HG03139 (cell line): ENCODE data around the gene PHF24.
"Not testable (repeated sequence)": the region's sequence is repeated elsewhere in the genome, so short reads cannot be mapped to it uniquely, and the experiment has no call there.

Experiments used
- ATAC-seq: cut with Tn5 transposase; IDR thresholded peaks from one replicate; pipeline ENCODE4 v1.9.1; 2021; ENCODE audit not compliant: unreplicated experiment

Gene PHF24

DNA sequence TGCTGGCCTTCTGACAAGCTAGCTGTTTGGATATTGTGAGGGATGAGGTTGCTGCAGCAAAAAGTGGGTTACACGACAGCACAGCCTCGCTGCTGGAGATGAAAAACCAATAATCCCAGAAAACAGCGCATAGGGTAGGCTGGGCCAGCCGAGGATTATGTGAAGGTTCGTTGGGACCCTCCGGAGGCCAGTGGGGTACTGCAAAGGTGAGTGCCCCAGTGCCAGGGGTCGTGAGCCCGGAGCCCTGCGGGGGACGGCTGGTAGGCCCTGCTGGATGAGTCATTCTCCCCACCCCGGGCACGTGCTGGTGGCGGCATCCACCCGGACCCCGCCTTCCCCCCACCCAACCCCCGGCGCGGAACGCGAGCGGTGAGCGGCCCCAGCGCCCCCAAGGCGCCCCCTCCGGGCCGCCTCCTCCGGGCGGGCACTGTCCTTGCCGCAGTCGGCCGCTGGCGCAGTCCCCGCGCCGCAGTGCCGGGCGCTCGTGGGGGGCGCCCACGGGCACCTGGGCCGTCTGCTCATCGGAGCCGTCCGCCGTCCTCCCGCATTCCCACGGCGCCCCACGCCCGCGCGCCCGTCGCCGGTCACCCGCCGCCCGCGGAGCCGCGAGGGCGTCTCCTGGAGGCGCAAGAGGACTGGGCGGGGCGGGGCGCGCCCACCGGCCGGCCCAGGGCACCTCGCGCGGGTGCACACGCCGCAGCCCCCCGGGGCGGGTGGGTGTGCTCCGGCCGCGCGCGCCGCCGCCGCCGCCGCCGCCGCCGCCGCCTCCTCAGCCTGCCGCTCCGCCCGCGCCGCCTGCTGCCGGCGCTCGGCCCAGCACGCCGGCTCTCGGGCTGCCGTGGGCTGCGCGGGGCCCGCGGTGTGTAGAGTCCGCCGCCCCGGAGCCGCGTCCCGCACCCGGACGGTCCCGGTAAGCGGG is at the start of gene PHF24:
PHF24 (plus strand) TSS at position 794 of the 919 bp plus-strand sequence. CDS start 13,014 bp downstream, outside the sequence.
- no peak for ATAC-seq

DNA sequence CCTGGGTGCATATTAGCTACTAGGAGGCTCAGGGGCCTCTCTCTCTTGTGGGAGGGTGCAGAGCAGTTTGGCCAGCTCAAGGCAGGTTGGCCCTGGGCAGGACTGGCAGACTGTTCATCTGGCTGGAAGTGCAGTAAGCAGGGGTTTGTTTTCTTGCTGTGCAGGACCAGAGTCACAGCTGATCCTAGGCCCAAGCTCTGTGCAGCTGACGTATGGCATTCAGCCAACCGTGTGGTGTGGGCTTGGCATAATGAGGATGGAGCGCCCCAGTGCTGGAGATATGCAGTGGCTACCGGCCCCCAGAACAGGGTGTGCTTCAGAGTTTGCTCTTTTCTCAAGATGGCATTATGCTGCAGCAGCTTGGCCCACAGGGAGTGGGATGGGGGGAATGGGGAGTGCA is 31.0 kb upstream of the PHF24 start:
- ATAC-seq = no peak

DNA sequence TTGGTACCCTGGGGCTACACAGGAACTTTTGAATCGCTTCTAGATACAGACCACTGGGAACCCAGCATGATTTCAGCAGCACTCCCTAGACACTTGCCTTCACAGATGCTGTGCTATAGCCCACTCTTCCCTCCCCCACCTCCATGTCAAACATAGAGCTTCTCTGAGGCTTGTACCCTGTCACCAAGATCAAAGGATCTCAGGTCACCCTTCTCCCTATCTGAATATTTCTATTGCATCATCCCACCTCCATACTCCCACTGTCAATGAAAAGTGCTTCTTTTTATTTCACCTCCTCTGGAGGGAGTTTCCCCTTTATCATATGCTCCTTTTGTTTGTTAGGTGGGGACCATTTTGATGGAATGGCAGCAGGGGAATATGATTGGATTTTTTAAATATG is 29.2 kb upstream of the PHF24 start:
- ATAC-seq = no peak

DNA sequence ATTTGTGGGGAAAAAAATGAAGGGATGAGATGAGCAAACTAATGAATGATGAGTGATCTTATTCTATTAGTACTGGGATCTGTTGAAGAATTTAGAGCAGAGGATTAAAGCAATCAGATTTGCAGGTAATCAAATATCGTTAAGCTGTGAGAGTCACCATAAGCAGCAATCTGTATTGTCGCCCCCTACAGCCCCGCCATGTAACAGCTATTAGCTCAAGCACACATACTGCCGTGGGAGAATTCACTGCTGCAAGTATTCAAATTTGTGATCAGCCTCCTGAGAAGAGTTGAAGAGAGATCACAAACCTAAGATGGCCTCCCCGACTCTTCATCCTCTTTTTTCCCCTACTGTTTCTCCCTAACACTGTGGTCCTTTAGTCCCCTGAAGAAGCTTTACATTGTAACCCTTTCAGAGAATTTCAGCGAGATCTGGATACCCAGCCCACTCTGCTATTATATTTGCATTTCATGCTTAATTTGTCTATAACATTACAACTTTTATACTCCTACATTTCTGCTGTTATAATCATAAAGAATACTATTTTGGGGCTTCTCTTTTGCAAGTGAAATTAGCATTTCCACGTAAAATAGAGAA is 28.5 kb upstream of the PHF24 start:
- ATAC-seq = no peak

DNA sequence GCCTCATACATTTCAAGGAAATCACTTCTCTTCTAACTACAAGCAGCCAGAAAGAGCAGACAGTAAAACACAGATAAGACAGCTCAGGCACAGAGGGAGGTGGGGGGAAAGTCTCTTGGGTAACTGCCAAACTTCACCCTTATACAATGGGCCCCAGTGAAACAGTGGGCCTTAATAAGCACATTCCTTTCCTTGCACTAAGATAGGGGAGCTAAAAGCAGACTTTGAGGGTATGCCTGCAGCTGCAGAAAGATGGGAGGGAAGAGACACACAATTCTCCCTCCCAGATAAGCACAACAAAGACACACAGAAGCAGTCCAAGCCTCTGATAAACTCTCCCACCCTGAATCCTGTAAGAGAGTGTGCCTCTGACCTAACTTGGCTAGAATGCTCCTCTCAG is 18.1 kb upstream of the PHF24 start:
- ATAC-seq = not testable (repeated sequence)

- ATAC-seq = no peak
Measured at GRCh38 chr9:34948451-34948850, 9.6 kb upstream of the PHF24 start.

DNA sequence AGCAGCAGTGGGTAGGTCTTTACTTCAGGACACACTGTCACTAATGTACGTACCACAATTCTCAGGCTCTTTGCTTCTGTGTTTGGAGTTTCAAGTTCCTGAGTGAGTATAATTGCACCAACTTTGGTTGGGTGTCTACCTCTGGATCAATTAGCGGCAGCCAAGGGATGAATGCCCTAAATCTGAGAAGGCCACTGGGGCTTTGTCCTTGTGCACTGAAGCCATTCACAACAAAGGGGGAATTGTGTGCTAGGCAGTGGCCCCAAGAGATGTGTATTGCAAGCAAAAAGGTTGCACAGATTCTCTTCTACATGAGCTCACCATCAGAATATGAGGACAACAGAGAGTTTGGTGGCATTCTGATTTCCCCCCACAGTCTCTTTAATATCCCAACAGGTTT is 3.9 kb upstream of the PHF24 start:
- no peak for ATAC-seq

- not testable (repeated sequence) for ATAC-seq
Measured at GRCh38 chr9:34956066-34956465, 2.0 kb upstream of the PHF24 start.

DNA sequence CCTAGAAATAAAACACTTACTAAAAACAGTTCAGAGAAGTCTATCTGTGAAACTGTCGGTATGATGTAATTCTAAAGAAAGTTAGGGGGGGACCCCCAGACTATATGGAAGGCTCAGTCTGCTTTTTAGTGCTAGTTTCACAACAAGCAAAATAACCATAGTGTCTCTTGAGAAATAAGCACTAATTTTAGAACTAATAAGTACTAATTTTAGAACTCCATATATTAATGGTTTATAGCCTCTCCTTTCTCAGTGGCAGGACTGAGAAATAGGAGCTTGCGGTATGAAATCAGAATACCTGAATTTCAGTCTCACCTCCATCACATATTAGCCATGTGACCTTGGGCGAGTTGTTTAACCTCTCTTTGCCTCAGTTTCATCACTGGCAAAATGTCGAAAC is 1.4 kb upstream of the PHF24 start:
- ATAC-seq = no peak

GRCh38 chr9:34958411-34958982 is 412 bp downstream of the PHF24 start:
- no peak for ATAC-seq

GRCh38 chr9:34959461-34959860 is 1.4 kb downstream of the PHF24 start:
- ATAC-seq = no peak

DNA sequence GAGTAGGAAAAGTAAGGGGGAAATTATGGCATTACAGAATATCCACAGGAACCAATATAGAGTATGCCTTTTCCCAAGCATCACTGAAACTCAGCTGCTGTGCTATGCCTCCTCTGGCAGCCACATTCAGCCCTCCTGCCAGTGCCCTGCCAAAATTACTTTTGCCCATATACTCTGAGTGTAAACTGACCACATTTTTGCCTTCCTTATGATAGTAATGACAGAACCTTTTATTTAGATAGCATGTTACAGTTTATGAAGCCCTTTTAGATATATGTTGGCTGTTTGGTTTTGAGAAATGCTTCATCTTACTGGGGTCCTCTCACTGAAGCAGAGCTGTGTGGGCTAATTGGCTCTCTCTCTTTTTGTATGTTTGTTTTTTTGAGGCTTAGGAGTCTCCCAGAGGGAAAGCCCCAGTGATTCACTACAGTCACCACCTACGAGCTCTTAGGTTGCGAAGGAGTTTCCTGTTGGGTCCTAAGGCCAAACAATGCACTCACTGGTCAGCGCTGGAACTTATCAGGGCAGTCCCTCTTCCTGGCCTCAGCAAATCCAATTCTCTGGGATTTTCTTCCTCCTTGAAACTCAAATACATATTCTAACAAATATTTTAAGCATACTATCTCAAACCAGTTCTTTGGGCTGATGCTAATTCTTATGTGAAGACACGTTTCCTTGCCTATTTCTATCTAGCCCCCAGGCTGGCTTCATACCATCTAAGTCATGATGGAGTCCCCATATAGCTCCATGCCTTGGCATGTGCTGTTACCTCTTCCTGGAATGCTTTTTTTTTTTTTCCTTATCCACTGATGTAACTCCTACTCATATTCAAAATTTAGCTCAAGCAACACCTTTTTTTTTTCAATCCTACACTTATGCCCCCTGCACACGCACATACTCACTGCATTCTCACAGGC is 3.7 kb downstream of the PHF24 start:
- ATAC-seq = no peak

DNA sequence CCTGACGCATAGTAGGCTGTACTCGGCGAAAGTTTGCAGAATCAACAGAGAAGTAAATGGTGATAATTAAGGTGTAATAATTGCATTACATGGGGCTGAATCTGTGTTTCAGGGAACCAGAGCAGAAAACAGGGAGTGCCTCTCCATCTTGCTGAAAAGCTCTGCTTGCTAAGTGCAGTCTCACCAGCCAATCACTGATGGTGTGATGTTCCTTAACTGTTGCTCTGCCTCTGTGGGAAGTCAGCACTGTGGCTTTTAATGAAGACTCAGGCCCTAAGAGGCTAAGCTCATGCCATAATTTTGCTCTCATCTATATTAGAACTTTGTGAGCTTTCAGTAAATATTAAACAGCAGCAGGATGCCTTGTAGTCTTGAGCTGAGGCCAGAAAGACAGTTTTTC is 4.5 kb downstream of the PHF24 start:
- no peak for ATAC-seq

- no peak for ATAC-seq
Measured at GRCh38 chr9:34963552-34963951, 5.5 kb downstream of the PHF24 start.

DNA sequence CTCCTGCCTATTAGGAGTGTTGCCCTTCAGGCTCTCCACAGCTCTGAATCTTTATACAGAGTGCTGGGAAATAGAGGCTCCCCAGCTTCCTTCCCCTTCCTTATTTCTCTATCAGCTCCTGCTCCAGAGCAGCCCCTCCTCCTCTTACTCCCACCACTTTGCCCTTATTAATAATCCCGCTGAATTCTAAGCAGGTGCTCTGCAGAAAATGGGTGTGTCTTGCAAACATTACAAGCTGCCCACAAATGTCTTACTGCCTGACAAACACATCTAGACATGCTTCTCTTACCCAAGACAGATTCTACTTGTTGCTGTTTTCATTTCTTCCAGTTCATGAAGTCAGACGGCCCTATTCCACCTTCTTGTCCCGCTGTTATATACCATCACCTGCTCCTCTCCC is 6.4 kb downstream of the PHF24 start:
- ATAC-seq = no peak

DNA sequence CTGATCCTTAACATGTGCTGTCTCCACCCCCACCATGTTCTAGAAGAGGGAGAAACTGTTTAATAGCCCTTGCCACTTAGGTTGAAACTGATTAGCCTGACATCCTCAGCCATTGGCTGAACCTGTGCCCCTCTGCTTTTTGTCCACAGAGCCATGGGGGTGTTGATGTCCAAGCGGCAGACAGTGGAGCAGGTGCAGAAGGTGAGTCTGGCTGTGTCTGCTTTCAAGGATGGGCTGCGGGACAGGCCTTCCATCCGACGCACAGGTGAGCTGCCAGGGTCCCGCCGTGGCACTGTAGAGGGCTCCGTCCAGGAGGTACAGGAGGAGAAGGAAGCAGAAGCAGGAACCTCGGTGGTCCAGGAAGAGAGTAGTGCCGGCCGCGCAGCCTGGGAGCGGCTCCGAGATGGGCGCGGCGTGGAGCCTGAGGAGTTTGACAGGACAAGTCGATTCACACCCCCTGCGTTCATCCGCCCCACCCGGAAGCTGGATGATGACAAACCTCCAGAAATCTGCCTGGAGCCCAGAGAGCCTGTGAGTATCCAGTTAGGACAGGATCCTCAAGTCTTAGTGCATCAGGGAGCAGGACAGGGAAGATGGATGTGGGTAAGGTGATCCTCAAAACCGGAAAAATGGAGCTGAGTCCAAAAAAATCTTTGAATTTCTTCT is 13.2 kb downstream of the PHF24 start:
- ATAC-seq = no peak

- ATAC-seq = no peak
Measured at GRCh38 chr9:34974664-34975063, 16.6 kb downstream of the PHF24 start.

DNA sequence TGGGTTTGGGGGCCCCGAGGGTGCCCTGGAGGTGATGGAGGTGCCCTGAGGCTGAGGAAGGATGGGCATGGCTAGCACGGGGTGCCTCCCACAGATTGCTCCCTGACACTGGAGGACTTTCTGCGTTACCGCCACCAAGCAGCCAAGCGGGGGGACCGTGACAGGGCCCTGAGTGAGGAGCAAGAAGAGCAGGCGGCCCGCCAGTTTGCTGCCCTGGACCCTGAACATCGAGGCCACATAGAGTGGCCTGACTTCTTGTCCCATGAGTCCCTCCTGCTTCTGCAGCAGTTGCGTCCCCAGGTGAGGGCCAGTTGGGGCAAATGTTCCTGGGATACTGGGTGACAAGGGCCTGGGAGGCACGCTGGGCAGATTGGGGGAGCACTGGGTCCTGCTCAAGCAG is 18.4 kb downstream of the PHF24 start:
- ATAC-seq = no peak

GRCh38 chr9:34976992-34977391 is 18.9 kb downstream of the PHF24 start:
- ATAC-seq = no peak

DNA sequence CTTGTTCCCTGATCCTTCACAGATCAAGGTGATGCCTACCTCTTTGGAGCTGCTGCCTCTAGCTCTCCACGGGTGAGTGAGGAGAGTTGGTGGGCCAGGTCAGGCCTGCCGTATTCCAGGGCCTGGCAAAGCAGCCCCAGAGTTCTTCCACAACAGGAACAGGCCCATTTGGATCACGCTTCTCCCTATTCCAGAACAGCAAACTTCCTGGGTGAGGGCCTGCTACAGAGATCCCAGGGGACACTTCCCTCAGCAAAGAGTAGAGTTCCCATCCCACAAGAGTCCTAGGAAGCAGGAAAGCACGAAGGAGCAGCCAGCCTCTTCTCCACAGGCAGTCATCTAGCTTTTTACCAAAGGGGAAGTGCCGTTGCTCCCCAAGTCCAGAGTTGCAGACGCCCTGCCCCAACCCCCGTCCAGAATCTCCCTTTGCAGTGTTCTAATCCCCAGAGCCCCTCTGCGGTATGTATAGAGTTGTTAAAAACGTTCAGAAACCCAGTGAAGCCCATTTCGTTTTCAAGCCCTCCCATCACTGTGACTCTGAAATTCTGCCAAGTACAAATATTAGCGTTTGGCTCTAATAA is 22.2 kb downstream of the PHF24 start:
- no peak for ATAC-seq
